HG02763 (cell line): ENCODE results near the gene CEP68.

Experiments used
- ATAC-seq: cut with Tn5 transposase; IDR thresholded peaks from one replicate; pipeline ENCODE4 v1.9.1; 2021; ENCODE audit warnings: mild to moderate bottlenecking, moderate library complexity; ENCODE audit not compliant: unreplicated experiment

The CEP68 gene

DNA sequence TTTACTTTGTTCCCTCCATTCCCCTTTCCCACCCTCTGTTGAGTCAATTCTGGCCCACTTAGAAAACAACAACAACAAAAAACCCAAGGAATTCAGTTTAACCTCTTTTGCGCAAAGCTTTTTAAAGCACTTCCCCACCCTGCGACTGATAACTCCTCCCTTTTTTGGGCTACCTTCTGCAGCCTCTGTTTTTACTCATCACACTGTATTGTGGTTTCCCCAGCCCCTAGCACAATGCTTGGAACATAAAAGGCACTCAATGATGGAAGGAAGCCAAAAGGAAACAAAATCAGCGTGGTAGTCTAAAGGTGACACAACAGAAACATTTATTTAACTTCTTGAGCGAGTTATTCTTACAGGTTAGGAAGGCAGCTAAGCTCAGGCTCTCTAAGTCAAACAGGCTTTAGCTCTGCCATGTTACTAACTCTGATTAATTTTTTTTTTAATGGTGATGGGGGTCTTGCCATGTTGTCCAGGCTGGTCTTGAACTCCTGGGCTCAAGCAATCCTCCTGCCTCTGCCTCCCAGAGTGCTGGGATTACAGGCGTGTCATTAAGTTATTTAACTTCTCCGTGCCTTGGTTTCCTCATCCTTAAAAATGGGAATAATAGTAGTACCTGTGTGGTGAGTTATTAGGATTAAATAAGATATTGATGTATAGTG is 1.3 kb downstream of the CEP68 start:
- no peak for ATAC-seq

DNA sequence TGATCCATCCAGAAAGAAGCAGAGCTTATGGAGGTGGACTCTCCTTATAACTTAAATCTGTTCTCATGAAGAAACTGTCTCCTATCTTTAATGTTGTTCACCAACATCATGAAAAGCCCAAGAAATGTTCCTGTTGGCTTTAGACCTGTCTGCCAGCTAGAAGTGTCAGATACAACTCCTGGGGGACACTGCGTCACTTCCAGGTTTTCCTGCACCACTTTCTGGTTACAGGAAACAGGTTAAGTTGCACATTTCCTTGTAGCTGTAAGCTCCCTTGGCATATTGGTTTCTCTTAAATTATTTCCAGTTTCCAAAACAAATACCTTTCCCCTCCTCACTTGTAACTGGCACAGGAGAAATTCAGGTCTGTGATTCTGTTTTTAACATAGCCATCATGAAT is 2.9 kb downstream of the CEP68 start:
- no peak for ATAC-seq

DNA sequence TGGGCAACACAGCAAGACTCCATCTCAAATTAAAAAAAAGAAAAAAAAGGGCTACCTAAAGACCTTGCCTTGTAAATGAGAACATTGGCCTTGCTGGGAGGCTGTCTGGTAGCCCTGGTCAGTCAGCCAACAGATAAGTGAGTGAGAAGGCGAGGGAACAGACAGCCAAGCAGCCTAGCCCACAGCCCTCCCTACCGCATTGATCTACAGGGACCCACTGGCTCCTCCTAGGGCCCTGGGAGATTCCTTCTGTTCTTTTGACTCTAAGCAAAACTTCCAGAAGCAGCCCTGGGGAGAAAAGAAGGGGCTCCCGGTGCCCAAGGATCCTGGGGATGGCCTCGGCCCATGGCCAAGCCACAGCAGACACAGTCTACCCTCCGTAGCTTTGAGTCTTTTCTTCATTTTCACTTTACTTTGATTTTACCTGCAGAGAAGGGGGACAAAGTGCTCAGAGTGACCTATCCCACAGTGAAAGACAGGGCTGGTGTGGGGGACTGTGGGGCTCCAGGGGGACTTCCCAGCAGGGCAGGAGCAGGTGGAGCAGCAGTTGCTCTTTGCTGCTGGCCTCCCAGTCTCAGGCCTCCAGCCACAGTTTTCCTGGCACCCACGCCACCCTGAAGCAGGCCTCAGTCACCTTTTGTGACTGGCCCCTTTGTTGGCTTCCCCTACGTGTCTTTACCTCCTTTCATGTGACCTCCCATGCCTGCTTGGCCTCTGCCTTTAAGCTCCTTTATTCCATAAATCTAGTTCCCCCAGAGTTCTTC is 5.1 kb downstream of the CEP68 start:
- ATAC-seq: no peak

- no peak for ATAC-seq
Measured at GRCh38 chr2:65061910-65062339, 5.7 kb downstream of the CEP68 start.

- ATAC-seq: no peak
Measured at GRCh38 chr2:65062843-65063825, 6.9 kb downstream of the CEP68 start.

DNA sequence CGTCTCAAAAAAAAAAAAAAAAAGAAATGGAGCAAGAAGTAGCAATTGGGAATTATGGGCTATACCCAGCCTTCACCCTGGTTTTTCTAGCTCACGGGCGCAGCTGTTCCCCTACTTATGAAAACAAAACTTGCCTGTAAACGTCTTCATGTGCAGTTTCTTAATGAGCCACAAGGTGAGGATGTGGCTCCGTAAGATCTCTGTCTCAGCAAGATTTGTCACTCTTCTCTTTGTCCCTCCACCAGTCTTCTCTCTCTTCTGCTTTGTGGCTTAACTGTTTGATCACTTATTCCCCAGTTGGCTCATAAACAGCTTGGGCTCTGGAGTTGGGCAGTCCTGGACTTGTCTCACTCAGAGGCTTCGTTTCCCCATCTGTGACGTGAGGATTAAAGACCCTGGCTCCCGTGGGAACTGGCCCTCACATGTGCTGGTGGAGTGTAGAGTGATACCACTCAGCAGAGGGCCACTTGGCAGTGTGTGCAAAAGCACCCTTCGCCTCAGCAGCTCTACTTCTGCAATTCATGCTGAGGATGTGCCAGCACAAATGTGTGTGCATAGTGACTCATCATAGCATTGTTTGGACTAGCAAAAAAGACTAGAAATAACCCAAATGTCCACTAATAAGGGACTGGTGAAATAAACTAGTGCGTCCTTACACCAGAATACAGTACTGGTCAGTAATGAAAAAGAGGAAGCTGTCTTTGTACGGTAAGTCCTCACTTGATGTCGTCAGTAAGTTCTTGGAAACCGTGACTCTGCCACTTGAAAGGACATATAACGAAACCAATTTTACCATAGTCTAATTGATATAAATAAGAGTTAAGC is 8.7 kb downstream of the CEP68 start:
- peak; percentile 79 for ATAC-seq

DNA sequence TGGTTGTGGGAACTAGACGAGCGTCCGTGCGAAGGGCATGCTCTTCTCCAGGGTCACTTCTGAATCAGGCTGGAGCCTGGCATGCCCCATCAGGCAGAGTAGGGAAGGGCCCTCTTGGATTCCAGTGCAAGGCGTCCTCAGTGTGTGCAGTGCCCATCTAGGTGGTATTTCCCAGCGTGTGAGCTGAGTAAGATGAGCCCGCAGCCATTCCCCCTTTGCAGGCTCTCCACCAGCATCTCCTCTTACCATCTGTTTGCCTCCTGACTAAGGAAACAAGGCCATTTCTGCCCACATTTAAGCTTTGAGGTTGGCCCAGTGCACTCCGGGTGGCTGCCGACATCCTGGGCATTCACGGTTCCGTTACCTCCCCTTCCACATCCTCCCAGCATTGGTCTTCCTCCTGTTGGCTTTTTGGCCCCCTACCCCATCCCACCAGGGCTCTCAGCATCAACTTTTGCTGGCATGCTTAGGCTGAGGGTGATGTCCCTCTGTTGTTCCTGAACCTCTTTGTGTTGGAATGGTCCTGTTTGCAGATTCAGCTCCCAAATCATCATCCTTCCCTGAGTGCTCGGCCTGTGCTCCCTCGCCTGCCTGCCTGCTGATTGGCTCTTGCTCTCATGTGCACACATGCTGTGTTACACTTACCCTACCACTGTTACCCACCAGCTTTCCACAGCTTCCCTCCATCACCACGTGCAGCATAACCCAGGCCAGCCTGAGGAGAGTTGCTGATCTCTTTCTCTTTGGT is 11.8 kb downstream of the CEP68 start:
- ATAC-seq: no peak

DNA sequence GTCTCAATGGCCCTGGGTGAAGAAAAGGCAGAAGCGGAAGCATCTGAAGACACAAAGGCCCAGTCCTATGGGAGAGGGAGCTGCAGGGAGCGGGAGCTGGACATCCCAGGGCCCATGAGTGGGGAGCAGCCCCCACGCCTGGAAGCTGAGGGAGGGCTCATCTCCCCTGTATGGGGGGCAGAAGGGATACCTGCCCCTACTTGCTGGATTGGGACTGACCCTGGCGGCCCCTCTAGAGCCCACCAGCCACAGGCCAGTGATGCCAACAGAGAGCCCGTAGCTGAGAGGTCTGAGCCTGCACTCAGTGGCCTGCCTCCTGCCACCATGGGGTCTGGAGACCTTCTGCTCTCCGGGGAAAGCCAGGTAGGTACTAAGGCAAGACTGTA is 13.2 kb downstream of the CEP68 start:
- no peak for ATAC-seq

DNA sequence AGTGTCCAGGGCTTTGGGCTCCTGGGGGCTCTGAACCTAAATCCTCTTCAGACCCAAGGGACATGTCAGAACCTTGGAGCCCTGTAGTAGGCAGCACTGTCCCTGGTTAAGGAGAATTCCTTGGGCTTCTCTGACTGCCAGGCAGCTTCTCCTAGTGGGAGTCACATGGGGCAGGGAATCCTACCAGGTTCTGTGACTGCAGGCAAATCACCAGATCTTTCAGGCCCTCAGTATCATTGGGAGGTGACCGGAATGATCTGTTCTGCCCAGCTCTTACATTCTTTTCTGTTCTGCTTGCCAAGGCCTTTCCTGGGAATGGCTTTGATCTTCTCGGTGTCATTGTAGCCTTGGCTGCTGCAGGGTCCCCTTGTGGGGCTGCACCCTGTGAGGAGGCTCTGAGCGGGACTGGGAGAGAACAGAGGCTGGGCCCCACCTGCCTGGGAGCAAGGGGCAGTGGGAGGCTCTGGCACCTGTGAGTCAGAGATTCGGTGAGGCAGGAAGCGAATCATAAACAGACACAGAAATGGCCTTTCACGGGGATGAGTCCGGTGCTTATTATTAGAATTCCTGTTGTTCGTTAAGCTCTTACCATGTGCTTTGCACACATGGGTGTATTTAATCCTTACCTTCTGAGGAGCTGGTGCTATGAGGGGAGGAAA is 14.1 kb downstream of the CEP68 start:
- ATAC-seq: no peak

GRCh38 chr2:65070856-65071255 is 14.6 kb downstream of the CEP68 start:
- no peak for ATAC-seq

- ATAC-seq: no peak
Measured at GRCh38 chr2:65071499-65072180, 15.4 kb downstream of the CEP68 start.

GRCh38 chr2:65072181-65072970 is 16.2 kb downstream of the CEP68 start:
- ATAC-seq: no peak

GRCh38 chr2:65073879-65074565 is 17.8 kb downstream of the CEP68 start:
- ATAC-seq: no peak

DNA sequence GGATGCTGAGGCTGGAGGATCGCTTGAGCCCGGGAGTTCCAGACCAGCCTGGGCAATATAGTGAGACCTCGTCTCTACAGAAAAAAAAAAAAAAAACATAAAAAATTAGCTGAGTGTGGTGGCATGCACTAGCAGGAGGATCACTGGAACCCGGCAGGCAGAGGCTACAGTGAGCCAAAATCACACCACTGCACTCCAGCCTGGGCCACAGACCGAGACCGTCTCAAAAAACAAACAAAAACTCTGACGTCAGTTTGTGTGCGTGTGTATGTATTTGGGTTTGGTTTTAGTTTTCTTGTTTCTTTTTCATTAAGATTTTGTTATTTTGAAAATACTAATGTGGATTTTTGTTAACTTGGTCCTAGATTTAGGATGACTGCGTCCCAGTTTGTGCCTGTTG is 19.0 kb downstream of the CEP68 start:
- no peak for ATAC-seq

GRCh38 chr2:65075605-65076344 is 19.6 kb downstream of the CEP68 start:
- ATAC-seq: no peak

DNA sequence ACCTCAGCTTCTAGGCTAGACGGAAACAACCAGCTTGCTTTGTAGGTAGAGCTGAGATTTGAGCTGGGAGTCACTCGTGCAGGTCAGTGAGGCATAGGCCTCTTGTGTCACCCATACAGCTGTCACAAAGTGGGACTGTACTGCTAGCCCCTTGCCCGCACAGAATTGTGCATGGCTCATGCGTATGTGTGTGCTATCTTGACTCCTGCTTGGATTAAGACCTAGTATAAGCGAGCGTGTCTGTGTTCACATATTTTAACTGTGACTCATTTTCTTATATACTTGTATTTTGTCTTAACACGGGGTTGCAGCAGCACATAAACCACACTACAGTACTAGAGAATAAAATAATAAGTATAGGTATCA is 20.1 kb downstream of the CEP68 start:
- ATAC-seq: no peak

DNA sequence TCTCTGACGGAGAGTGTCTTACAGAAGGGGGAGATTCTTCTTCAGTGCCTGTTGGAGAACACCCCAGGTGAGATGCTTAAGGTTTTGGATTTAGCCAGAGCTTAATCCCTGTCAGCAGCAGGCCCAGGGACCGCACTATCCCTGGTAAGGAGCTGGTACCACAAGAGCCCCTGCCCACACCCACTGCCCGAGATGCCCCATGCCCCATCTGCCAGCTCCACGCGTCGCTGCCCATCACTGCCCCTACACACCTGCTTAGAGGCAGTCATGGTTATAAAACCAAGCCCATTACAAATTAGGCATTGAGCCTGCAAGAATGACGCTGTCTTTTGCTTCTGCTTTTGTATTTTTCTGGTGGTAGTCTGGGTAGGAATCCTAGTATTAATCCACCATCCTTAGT is 21.7 kb downstream of the CEP68 start:
- ATAC-seq: no peak
